PC-9 (cell line): Measurements from ENCODE around the gene GRID2IP.

ENCODE experiments used
- CTCF ChIP-seq: fragments of 200-600 bp; sonication (generic); conservative IDR thresholded peaks from 2 replicates; pipeline ENCODE4 v1.6.1; 2017; ENCODE audit warnings: mixed run types, antibody characterized with exemption, mild to moderate bottlenecking, moderate library complexity
- EZH2 ChIP-seq: fragments of 200-600 bp; sonication (generic); IDR thresholded peaks from 2 replicates; pipeline ENCODE4 v1.8.0; 2017; ENCODE audit warnings: antibody characterized with exemption, low read depth

- TF ChIP-seq CTCF (no peak; the same call in 1 of the 2 replicates), EZH2 (no peak)
Measured at GRCh38 chr7:6589829-6590644, 38.8 kb upstream of the GRID2IP start, which contains the start of gene INTS15.
